ENCODE data around the gene NET1.
A peak's percentile ranks its signal among the peaks of the same experiment; 100 is the strongest.

The NET1 gene

DNA sequence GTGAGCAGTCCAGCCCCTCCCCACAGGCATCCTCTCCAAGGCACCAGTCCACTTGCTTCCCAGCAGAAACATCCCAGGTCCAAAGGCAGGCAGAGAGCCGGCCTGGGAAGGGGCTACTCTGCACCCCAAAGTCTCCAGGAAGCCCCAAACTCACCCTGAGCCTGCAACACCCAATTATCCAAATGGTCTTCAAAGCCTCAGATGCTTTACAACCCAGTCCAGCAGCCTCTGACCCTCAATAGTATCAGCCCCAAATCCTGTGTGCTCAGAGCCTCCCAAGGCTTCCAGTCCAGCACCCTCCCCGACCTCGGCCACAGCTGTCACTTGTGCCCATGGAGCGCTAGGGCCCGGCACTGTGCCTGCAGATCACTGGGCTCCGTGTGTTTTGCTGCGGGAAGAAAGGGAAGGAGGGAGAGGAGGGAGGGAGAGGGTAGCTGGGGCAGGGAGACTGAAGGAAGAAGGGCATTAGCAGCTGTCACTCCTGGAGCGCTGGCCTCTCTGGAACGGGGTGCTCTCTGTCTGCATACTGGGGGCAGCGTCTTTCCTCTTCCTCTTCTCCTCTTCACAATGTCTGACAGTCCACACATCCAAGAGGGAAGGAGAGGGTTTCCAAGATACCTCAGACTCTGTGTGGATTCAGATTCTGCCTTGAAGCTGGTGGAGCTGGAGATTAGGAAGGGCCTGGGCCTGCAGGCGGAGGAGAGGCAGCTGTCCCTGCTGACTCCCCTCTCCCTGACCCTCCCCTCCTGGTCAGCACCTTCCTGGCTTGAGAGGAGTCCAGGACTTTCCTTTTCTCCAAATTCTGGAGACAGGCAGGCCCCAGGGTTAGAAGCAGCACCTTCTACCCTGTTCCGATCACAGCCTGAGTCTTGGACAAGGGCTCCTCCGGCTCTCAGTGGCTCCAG is 73.8 kb downstream of the NET1 start:
- DNase-seq: no peak

GRCh38 chr10:5486853-5487235 is 74.5 kb downstream of the NET1 start:
- DNase-seq: no peak

DNA sequence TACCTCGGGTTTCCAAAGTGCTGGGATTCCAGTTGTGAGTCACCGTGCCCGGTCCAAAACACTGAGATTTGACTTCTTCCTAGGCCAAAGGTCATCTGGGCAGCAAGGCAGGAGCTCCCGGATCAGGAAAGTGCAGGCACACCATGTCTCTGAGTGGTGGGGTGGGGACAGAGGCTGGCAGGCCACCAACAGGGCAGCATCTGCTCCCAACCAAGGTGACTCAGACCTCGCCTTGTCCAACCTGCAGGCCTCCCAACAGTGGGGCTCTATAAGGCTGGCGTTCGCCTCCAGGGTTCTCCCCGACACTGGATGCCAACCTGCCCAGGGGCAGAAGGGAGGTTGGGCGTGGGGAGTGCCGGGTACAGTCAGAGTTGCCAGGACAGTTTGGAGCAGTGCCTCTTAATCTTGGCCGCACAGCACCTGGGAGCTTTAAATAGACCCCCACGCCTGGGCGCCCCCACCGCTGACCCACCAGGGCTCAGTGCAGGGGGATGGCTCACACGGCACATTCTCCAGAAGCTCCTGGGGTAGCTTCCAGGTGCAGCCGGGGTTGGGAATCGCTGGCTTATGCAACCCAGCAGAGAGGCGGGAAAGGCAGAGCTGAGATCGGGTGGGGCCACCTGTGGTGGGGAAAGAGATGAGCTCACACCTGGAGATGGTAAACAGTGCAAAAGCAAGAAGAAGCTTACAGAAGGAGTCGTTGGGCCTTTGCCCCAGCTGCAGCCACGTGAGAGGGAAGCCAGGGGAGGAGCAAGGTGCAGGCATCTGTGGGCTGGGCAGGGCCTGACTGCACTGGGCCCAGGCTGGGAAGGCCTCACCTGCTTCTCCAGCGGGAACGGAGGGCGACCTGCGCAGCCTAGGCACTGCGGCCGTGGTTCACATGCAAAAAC is 76.2 kb downstream of the NET1 start:
- DNase-seq: no peak

- DNase-seq: no peak
Measured at GRCh38 chr10:5490032-5490431, 77.7 kb downstream of the NET1 start.

DNA sequence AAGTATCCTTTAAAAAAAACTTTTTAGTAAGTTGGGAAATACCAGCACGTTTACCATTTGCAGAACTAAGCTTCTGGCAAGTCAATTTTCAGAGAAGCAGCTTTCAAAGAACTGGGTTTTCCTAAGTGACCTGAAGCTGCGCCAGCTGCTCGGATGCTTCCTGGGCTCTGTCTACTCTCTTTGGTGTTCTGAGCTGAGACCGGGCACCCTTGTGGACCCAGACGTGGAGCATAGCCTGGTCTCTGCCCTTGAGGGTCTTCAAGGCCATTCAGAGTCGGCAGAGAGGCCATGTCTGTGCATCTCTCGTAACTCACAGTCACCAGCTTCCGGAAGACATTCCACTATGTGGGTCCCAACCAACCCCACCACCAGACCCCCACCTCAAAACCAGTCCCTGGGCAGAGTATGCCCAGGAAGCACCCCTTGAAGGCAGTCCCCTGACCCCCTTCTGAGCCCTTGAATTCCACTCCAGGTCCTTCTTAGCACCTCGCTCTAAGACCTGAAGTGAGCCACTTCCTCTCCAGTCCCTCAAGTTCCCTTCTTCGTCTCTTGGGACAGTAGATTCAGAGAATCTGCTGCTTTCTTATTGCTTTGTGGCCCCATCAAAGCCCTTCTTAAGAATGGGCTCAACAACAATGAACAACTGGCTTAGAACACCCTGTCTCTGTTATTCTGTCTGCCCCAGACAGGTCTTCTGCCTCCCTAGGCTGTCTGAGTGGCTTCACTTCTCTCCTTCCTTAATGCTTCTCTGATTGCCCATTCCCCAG is 78.5 kb downstream of the NET1 start:
- DNase-seq: no peak

DNA sequence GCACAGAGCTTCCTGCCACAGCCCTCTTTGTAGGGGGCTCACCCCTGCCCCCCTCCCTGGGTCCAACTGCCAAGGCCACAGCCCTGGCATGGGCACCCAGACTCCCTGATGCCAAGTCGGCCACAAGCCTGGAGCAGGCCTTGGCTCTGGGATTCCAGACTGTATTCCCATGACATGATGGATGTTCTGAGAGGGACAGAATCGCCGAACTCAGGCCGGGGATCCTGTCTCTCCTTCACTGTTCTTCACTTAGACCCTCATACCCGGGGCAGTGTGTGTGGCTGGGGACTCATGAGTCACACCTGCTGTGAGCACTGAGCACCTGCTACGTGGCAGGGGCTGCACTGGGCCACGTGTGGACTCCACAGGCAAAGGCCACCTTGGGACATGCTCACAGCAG is 79.1 kb downstream of the NET1 start:
- DNase-seq: no peak

- no peak for DNase-seq
Measured at GRCh38 chr10:5492322-5492855, 80.0 kb downstream of the NET1 start.

GRCh38 chr10:5492929-5493576 is 80.7 kb downstream of the NET1 start:
- no peak for DNase-seq

- DNase-seq: no peak
Measured at GRCh38 chr10:5493691-5494090, 81.3 kb downstream of the NET1 start.

DNA sequence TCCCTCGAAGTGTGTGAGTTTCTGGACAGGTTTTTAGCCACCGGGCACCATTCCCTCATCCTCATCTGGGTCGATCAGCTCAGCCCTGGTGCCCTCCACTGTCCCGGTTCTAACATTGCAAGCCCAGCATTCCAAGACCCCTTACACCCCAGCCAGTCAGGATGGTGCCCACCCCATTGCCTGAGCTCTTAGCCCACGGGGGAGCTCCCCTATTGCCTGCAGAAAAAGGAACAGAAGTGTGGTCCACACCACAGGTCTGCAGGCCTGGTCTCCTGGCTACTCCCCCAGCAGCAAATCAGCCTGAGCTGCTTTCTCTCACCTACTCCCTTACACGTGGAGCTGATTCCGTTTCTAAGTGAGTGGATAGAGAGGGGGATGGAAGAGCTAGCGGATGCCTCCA is 82.3 kb downstream of the NET1 start:
- no peak for DNase-seq

GRCh38 chr10:5496261-5497250 is 84.2 kb downstream of the NET1 start:
- DNase-seq: no peak

GRCh38 chr10:5497289-5497688 is 84.9 kb downstream of the NET1 start:
- DNase-seq: no peak

- no peak for DNase-seq
Measured at GRCh38 chr10:5497948-5498730, 85.8 kb downstream of the NET1 start.

GRCh38 chr10:5498791-5499492 is 86.6 kb downstream of the NET1 start:
- DNase-seq: no peak

GRCh38 chr10:5499493-5500140 is 87.3 kb downstream of the NET1 start, which contains the start of gene CALML5:
CALML5 (minus strand) TSS chr10:5499570; CDS start chr10:5499438, 132 bp downstream.
- no peak for DNase-seq

- no peak for DNase-seq
Measured at GRCh38 chr10:5500162-5500670, 87.9 kb downstream of the NET1 start.

DNA sequence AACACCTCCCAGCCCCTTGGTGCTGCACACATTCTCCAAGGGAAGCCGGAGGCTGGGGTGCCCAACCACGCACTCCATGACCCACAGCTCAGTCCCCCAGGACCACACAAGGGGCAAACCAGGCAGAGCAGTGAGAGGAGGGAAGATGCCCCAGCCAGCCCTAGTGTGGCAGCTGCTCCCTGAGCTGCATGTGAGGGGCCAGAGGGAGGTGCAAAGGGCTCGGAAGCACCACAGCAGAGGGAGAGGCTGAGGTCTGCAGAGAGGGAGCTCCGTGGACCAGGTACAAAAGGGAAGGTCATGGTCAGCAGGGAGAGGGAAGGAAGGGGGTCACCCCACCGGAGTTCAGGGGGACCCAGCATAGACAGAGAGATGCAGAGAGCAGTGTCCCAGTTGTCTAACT is 88.6 kb downstream of the NET1 start:
- DNase-seq: peak; percentile 19

GRCh38 chr10:5502061-5502521 is 89.7 kb downstream of the NET1 start:
- no peak for DNase-seq
